ENCODE measurements around the gene DND1.
"Not testable (repeated sequence)": the region's sequence is repeated elsewhere in the genome, so short reads cannot be mapped to it uniquely, and the experiment has no call there.

GRCh38 chr5:140671035-140671434 lies 2.3 kb downstream of the DND1 start:
- not testable (repeated sequence) for TF ChIP-seq CTCF, POLR2A (IDR thresholded peaks at IDR 0.05)
